NB4 (cell line): ENCODE results near the gene ZNHIT2.

Source experiments
- CTCF ChIP-seq: IDR thresholded peaks from one replicate; pipeline ENCODE4 v1.5.1; 2012; ENCODE audit warnings: low read depth, low read length
- MYC ChIP-seq: IDR thresholded peaks from 2 replicates; pipeline ENCODE4 v1.6.1; 2011; ENCODE audit warnings: low read depth, low read length

DNA sequence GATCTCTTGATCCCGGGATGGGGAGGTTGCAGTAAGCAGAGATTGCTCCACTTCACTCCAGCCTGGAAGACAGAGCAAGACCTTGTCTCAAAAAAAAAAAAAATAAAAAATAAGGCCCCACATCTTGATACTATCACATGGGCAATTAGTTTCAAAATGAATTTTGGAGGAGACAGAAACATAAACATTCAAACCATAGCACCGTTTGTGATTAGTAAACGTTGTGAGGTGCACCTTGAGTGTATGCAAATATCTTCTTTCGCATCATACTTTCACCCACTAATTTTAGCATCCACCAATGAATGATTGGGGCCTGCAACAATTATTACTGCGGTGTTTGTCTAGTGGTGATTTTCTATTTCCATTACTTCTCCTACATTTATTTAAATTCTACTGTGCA, 41.5 kb upstream of the ZNHIT2 start:
- TF ChIP-seq CTCF (no peak), MYC (no peak)
